Measurements from ENCODE around the gene GEMIN4.

Gene GEMIN4

GRCh38 chr17:731644-732066 is 20.4 kb downstream of the GEMIN4 start:
- Histone ChIP-seq H3K4me3 (ENCODE audit: low read depth, low read length) (peak overlapping the region; percentile 81), H3K9me3 (ENCODE audit: severe bottlenecking) (no peaks in the 10 kb centered on the region), H3K36me3 (peaks cover 34% of the 10 kb centered on the region), H3K27me3 (ENCODE audit: insufficient read depth, low read depth, severe bottlenecking) (no peaks in the 10 kb centered on the region), H3K27ac (peak overlapping the region; percentile 83)
- TF ChIP-seq, protein P1, sequence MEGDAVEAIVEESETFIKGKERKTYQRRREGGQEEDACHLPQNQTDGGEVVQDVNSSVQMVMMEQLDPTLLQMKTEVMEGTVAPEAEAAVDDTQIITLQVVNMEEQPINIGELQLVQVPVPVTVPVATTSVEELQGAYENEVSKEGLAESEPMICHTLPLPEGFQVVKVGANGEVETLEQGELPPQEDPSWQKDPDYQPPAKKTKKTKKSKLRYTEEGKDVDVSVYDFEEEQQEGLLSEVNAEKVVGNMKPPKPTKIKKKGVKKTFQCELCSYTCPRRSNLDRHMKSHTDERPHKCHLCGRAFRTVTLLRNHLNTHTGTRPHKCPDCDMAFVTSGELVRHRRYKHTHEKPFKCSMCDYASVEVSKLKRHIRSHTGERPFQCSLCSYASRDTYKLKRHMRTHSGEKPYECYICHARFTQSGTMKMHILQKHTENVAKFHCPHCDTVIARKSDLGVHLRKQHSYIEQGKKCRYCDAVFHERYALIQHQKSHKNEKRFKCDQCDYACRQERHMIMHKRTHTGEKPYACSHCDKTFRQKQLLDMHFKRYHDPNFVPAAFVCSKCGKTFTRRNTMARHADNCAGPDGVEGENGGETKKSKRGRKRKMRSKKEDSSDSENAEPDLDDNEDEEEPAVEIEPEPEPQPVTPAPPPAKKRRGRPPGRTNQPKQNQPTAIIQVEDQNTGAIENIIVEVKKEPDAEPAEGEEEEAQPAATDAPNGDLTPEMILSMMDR (IDR thresholded peaks at IDR 0.05; ENCODE audit: low read depth, low read length): no peak
- no peak for DNase-seq

DNA sequence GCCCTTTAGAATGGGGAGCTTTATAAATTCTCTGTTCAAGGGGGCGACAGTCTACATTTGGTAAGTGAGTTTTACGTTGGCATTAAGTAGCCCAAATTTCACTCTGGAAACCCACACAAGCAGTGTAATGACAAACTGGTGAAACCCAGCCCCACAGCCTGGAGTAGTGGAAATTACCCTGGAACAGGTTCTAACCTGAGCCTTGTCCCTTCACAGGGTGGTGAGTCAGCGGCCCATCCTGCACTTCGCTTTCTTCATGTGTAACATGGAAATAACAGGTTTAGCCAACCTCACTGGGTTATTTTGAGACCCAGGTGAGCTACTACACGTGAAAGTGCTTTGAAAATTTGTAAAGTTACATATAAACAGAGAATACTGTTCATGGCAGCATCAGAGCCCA is 23.2 kb downstream of the GEMIN4 start:
- peaks cover 7% of the 10 kb centered on the region for H3K36me3 ChIP-seq
- TF ChIP-seq, protein P1 (IDR thresholded peaks at IDR 0.05; ENCODE audit: low read depth, low read length): no peak
- DNase-seq: no peak
- H3K27ac ChIP-seq: no peak overlapping the region
- no peaks in the 10 kb centered on the region for H3K9me3 ChIP-seq (ENCODE audit: severe bottlenecking)
- no peak overlapping the region for H3K4me3 ChIP-seq (ENCODE audit: low read depth, low read length)
- H3K27me3 ChIP-seq (ENCODE audit: insufficient read depth, low read depth, severe bottlenecking): no peaks in the 10 kb centered on the region

GRCh38 chr17:726271-726919 is 25.7 kb downstream of the GEMIN4 start:
- no peak overlapping the region for H3K27ac ChIP-seq
- TF ChIP-seq, protein P1 (IDR thresholded peaks at IDR 0.05; ENCODE audit: low read depth, low read length): no peak
- no peaks in the 10 kb centered on the region for H3K36me3 ChIP-seq
- H3K4me3 ChIP-seq (ENCODE audit: low read depth, low read length): no peak overlapping the region
- H3K9me3 ChIP-seq (ENCODE audit: severe bottlenecking): no peaks in the 10 kb centered on the region
- DNase-seq: peak; percentile 28
- H3K27me3 ChIP-seq (ENCODE audit: insufficient read depth, low read depth, severe bottlenecking): no peaks in the 10 kb centered on the region

DNA sequence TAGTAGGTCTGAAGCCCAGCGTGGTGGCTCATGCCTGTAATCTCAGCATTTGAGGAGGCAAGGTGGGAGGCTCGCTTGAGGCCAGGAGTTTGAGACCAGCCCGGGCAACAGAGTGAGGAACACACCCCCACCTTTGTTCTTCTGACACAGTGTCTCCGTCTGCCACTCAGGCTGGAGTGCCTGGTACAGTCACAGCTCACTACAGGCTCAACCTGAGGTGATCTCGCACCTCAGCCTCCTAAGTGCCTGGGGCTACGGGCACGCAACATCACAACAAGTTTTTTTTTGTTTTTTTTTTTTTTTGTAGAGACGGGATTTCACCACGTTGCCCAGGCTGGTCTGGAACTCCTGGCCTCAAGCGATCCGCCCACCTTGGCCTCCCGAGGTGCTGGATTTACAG is 26.3 kb downstream of the GEMIN4 start:
- Histone ChIP-seq H3K4me3 (ENCODE audit: low read depth, low read length) (no peak overlapping the region), H3K27me3 (ENCODE audit: insufficient read depth, low read depth, severe bottlenecking) (no peaks in the 10 kb centered on the region), H3K36me3 (no peaks in the 10 kb centered on the region), H3K9me3 (ENCODE audit: severe bottlenecking) (no peaks in the 10 kb centered on the region), H3K27ac (no peak overlapping the region)
- TF ChIP-seq, protein P1 (IDR thresholded peaks at IDR 0.05; ENCODE audit: low read depth, low read length): no peak
- DNase-seq: no peak

DNA sequence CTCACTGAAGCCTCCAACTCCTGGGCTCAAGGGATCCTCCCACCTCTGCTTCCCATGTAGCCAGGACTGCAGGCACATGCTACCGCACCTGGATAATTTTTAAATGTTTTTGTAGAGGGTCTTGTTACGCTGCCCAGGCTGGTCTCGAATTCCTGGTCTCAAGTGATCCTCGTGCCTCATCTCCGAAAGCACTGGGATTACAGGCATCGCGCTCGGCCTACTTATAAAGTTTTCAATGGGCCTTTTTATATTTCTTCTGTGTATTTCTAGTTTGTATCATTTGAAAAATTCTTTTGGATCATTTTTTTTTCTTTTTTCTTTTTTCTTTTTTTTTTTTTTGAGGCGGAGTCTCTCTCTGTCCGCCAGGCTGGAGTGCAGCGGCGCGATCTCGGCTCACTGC is 27.0 kb downstream of the GEMIN4 start:
- no peaks in the 10 kb centered on the region for H3K27me3 ChIP-seq (ENCODE audit: insufficient read depth, low read depth, severe bottlenecking)
- H3K36me3 ChIP-seq: no peaks in the 10 kb centered on the region
- no peak for DNase-seq
- H3K4me3 ChIP-seq (ENCODE audit: low read depth, low read length): no peak overlapping the region
- no peaks in the 10 kb centered on the region for H3K9me3 ChIP-seq (ENCODE audit: severe bottlenecking)
- H3K27ac ChIP-seq: no peak overlapping the region
- TF ChIP-seq, protein P1 (IDR thresholded peaks at IDR 0.05; ENCODE audit: low read depth, low read length): no peak

DNA sequence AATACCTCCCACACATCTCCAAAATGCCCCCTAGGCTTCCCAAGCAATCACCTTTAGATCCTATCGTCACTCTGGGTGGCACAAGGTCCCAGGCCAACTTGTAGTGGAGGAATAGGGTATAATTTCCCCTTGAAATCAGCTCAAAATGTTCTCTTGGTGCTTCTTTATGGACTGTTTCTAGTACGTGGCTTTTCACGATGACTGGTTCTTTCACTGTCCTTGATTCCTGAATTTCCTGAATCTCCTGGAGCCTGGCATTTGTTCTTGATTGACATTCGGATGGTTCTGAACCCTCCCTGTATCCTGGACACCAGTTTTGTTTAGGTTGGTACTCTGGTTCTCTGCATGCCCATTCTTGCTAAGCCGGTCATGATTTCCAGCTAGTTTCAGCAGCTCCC is 30.5 kb downstream of the GEMIN4 start:
- no peak for DNase-seq
- TF ChIP-seq, protein P1 (IDR thresholded peaks at IDR 0.05; ENCODE audit: low read depth, low read length): no peak

More for the DNA sequence above, 30.5 kb downstream of the GEMIN4 start:
- no peaks in the 10 kb centered on the region for H3K36me3 ChIP-seq
- H3K9me3 ChIP-seq (ENCODE audit: severe bottlenecking): no peaks in the 10 kb centered on the region
- H3K27me3 ChIP-seq (ENCODE audit: insufficient read depth, low read depth, severe bottlenecking): no peaks in the 10 kb centered on the region
- no peak overlapping the region for H3K27ac ChIP-seq
- no peak overlapping the region for H3K4me3 ChIP-seq (ENCODE audit: low read depth, low read length)

Data from WERI-Rb-1 (cell line).